Globus pallidus (tissue), 1 donor: ENCODE results near the gene MSRB1.
"Not testable (repeated sequence)": the region's sequence is repeated elsewhere in the genome, so short reads cannot be mapped to it uniquely, and the experiment has no call there.

Experiments
- DNase-seq: peaks from one replicate; pipeline ENCODE4 v3.0.0-alpha.2; 2015; ENCODE audit warnings: low spot score

The MSRB1 gene

DNA sequence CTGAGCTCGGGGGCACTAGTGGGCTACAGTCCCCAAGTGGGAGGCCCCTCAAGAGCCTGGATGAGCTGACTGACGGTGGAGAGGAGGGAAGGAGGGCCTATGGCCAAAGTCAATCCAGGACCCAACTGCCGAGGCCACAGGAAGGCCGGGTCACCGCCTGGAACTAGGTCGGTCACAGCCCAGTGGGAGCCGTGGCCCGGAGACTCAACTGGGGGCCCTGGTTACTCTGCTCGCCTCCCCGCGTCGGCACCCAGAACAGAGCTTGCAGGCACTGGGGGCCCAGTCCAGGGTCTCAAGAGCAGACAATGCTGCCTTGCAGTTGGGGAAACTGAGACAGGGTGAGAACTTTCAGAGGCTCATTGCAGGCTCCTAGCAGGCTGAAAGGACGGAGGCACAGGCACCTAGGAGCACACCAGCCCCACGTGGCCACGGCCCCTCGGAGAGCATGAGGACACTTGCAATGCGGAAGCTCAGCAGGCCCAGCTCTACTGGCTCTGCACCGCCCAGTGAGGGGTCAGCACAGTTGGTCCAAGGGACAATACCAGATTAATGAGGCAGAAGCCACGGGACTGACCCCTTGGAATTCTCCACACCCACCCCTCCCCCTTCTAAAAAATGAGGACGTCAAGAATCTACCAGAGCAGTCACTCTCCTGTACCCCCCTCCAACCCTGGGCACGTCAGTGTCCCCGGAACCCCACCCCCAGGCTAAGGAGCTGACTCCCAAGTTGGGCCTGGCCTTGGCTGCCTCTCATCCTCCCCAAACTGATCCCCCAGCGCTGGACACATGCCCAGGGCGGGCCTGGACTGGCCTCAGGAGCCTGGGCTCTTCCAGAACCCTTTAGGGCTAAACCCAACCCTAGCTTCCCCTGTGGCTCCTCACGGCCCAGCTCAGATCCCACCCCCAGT is 27.0 kb downstream of the MSRB1 start:
- DNase-seq = no peak

DNA sequence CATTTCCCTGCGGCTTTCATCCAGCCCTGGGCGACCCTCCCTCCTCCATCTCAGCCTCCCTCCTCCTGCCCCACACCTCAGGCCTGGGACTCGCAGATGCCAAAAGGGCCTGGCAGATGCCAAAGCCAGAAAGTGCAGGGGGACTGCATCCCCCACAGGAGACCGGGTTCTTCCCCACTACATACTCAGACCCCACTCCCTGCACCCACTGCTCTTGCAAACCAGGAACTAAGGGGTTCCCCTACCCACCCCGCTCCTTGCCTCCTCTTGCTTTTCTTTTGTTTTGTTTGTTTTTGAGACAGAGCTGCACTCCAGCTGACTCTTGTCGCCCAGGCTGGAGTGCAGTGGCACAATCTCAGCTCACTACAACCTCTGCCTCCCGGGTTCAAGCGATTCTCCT is 28.0 kb downstream of the MSRB1 start:
- no peak for DNase-seq

DNA sequence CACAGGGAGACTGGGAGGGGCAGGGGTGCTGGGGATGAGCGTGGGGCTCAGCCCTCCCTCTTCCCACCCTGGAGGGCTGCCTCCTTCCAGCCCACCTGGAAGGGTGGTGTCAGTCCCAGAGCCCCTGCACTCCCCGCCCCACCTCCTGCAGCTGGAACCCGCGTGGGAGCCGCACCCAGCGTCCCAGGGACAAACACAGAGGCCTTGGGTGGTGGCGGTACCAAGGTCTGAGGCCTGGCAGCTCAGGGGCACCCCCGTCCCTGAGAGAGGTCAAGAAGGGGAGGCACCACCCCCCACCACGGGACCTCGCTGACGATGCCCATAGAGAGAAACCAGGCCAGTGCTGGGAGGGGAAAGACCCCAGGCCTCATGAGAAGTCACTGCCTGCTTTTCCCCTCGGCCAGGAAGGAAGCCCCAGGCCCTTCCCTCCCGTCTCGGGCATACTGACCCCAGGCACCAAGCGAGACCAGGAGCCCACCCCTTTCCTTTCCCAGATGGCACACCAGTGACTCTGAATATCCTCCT is 28.9 kb downstream of the MSRB1 start:
- no peak for DNase-seq

DNA sequence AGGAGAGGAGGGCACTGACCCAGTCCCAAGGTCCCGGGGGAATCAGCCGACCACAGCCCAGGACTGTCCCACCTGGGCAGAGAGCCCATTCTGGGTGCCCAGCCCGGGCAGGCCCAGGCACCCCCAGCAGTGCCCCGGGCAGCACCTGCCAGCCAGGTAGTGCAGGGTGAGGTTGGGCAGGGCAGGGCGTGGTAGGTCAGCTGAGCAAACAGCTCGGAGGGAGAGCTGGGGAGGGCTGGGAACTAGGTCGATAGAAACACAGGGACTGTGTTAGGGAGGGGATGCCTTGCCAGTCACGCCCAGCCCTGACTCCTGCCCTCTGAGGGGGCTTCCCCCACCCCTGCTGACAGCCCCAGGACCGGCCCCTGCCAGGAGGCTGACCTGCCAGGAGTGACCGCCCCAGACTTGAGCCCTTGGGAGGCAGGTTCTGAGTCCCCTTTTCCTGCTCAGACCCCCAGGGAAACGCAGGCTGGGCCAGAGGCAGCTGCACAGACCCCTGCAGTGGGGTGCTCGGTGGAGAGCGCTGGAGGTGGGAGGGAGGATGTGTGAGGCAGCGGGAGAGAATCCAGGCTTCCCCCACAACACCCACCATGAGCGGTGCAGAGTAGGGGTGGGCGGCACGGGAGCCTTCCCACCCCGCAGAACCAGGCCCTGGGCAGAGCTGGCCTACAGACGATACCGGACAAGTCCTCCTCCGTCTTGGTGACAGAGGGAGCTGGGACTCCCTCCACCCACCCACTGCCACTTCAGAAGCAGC is 29.5 kb downstream of the MSRB1 start:
- DNase-seq = no peak

DNA sequence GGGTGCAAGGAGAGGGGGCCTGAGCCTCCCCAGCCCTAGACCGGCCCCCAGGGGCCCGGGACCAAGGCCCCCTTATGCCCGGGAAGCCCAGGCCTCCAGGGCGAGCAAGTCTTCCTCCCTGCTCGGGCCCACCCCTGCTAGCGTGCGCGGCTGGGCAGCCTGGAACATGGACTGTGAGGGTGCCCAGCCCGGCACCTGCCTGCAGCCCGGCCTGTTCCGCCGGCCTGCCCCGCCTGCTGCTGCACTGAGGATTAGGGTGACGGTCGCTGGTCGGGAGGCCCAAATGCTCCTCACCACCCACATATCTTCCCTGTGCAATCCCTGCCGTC is 30.8 kb downstream of the MSRB1 start:
- DNase-seq = no peak

DNA sequence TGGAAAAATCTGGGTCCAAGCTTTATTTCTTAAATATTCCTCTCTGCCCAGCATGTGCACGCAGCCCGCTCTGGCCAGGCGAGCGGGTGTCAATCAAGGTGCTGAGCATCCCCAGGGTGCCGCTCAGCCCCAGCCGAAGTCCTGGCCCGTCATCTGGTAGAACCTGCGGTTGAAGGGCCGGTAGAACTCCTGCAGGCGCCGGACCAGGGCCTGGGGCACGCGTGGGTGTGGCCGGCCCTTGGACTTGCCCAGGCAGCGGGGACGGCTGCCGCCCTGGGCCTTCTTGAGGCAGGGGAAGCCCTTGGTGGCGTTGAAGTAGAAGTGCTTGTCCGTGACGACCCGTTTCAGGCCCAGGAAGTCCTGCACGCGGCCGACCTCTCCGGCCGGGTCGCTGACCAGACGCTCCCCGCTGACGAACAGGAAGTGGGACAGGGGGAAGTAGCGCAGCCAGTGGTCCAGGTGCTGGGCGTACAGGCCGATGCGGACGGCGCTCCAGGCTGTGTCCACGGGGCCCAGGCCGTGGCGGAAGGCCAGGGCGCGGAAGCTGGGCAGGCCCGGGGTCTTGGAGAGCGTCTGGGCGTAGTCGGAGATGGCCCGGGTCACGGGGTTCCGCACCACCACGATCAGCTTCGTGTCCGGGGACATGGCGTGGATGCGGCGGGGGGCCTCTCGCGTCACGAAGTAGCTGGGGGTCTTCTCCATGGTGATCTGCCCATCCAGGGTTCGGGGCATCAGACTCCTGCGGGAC is 31.4 kb downstream of the MSRB1 start:
- DNase-seq = no peak

DNA sequence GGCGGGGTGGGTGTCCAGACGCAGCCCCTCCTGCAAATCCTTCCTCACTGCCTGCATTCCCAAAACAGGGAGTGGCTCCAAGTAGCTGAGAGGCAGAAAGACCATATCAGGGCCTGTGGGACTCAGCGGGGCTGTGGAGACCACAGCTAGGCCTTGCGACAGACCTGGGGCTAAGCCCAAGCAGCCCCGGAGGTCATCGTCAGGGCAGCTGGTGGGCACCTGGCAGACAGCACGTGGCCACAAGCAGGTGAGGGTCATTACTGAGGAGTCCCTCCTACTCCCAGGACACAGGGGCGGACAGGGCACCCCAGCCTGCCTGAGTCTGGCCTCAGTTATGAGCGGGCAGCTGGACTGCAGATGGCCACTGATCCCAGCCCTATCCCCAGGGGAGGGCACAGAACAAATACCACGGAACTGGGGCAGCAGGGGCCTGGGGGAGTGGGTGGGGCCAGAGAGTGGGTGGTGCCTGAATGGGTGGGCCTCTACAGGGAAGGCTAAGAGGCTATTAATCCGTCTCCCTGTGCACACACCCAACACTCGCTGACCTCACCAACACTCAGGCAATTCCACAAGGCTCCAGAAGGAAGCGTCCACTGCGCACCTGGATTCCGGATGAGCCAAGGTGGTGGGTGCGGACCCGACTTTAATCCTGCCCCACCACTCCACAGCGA is 33.3 kb downstream of the MSRB1 start:
- no peak for DNase-seq

DNA sequence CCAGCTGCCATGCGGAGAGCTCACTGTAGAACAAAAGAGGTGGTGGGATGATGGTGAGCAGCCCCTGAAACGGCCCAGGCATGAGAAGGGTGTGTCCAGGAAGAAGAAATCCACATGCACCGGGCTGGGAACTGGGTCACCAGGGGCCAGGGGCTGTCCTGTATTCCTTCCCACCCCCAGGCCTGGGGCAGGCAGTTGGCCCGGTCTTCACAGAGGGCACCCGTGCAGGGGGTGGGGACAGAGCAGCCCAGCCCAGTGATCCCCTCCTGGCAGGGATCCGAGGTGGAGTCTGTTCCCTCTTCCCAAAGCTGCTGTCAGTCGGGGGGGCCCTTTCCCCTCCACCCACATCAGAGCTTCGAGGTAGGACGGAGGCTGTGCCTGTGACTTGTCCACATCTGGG is 34.0 kb downstream of the MSRB1 start:
- no peak for DNase-seq

DNA sequence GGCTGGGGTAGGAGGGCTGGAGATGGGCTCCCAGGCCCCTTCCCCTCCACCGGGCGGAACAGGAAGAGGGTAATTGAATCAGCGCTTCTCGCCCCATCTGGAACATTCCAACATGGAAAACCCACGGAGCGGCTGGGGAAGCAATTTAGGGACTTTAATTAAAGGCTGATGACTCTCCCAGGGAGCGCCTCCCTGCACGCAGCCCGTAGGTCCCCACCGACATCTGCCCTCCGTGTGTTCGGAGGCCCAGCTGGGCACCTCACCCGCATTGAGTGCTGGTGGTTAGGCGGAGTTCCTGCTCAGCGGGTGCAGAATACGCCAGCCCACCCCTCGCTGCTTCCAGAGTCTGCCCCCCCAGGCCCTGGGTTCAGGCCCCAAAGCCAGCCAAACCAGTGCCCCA is 34.8 kb downstream of the MSRB1 start:
- no peak for DNase-seq

DNA sequence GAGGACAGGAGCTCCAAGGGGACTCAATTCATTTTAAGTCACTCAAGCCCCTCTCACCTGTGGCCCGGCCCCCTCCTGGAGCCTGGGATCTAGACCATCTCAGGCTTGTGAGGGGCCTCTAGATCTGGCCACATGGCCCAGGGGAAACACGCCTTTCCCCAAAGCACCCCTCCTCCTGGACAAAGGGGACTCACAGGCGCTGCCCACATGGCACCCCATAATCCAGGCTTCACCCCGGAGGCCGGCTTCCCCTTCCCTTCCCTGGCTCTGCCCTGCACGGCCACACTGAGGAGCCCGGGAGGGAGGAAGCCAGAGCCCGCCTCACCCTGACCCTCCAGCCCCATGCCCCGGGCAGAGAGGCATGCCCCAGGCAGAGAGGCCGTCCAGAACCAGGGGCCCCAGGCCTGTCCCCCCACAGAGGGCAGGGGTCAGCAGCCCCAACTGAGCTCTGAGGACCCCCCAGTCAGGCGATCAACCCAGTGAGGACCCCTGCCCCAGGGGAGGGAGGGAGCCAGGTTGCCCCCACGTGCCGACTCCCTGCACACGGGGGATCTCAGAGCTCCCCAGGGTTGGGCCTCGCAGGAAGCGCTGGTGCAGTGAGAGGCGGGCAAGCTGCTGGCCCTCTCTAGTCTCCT is 35.7 kb downstream of the MSRB1 start:
- no peak for DNase-seq

DNA sequence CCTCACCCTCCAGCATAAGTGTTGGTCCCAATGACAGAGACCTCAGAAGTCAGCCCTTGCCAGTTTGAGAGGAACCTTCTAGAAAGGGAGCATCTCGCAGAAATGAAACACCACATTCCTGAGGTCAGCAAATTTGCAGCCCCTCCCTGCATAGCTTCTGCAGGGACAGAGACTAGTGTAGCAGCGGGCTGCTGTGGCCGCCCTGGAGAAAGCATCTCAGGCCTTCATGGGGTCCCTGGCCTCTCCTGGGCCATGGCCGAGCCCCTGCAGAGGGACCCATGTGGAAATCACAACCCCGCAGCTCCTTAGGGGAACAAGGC is 36.2 kb downstream of the MSRB1 start:
- no peak for DNase-seq

DNA sequence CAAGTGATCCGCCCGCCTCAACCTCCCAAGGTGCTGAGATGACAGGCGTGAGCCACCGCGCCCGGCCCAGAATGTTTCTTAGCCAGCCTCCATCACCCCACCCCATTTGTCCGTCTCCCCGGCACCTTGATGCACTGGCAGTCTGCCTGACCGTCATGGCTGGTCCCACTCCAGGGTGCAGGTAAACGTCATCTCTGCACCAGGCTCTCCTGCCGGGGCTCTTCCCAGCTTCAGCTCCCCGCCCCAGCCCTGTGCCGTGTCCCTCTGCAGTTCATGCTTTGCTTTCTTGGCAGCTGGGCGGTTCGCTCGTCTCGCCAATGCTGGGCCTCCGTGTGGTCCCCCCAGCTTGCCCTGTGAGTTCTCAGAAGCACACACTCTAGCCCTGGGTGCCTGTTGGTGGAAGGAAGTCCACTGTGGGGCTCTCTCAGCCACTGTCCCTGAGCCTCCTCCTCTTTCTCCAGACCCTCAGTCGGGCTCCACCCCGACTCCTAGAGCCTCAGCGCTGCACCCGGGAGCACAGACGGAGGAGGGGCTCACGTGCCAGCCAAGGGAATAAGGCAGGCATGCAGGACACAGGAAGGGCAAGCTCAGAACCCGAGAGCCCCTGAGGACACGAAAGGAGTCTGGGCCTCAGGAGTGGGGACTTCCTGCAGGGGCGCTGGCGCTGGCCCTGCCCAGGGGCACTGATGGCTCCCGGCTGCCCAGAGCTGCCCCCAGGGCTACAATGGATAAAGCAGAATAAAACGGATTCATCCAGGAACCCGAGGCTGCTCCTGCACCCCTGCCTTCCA is 36.7 kb downstream of the MSRB1 start:
- DNase-seq = no peak

DNA sequence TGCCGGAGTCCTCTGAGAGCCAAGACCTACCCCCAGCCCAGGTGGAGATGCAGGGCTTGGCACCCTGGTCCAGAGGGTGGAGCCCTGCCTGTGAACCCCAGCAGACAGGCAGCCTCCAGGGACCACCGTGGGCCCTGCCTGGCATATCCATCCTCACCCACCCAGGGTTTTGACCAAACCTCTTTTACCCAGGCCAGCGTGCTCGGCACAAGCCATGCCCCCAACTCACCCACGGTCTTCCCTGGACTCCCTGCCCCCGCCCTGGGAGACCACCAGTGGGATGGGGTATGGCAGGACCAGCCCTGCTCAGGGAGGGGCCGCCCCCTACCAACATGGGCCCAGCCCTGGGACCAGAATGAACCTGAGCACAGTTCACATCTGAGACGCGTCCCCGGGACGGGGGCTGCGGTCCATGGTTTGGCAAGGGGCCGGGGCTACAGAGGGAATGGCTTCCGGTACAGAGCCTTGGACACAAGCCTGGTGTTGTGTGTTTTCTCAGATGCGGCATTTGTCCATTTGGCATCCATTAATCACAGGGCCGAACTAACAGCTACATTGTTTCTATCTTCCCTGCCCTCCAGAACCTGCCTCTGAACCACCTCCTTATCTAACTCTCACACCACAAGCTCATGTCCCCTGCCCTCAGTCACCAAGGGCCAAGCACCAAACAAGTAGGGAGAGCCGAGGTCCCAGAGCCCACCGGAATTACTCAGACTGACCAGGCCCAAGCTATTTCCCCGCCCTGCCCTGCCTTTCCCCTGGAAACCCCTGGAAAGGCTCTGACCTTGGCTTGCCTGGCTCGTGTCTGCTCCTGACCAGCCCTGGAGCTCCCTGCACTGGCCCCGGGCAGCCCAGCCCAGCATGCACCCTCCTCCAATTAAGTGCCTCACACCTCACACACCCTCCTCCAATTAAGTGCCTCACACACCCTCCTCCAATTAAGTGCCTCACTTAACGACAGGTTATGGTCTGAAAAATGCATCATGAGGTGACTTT is 38.9 kb downstream of the MSRB1 start:
- DNase-seq = no peak

DNA sequence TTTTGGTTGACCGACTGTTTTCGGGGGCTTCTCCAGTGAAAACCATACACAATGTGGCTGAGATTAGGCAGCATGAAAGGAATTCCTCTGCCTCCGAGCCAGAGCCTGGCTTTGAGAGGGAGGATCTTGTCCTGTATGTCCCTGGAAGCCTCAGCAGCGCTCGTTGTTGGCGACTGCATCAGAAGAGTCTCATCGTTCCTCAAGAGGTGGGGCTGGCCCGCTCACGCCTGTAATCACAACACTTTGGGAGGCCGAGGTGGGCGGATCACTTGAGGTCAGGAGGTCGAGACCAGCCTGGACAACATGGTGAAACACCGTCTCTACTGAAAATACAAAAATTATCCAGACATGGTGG is 39.8 kb downstream of the MSRB1 start:
- DNase-seq = no peak

DNA sequence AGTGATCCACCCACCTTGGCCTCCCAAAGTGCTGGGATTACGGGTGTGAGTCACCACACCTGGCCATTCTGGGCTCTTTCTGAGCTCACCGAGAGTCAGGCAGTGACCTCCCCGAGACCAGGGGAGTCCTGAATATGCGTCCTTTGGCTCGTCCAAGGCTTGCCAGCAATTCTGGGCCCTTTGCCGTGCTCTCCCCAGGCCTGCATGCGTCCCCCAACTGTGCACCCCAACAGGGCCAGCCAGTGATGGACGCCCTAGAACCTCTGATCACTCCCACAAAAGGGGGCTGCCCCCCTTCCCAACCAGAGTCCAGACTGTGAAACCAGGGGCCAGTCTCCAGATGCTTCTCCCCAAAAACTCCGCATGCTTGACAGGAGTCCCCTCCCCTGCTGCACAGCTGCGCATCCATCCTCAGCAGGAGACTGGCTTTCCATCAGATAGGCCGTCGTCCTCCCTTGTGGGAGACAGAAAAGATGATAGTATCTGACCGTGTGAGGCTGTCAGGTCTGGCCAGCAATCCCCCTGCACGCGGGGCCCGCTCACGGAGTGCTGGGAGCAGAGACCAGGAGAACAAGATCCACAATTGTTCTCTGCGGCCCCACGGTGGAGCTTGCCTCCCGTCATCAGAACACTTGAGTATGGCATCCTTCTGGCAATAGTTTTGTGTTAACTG is 40.3 kb downstream of the MSRB1 start:
- DNase-seq = no peak

DNA sequence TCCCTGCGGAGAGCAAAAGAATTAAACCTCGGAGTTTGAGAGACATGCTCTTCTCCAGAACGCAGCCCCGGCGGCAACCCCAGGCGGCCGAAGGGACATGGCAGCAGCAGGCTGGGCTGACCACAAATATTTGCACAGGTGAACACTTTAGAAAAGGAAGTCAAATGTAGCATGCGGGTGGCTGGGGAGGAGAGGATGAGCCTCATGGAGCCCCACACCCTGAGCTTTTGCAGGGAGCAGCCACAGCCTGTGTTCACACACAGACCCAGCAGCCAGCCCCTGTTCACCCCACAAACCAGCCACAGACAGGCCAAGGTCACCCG is 42.6 kb downstream of the MSRB1 start:
- no peak for DNase-seq

DNA sequence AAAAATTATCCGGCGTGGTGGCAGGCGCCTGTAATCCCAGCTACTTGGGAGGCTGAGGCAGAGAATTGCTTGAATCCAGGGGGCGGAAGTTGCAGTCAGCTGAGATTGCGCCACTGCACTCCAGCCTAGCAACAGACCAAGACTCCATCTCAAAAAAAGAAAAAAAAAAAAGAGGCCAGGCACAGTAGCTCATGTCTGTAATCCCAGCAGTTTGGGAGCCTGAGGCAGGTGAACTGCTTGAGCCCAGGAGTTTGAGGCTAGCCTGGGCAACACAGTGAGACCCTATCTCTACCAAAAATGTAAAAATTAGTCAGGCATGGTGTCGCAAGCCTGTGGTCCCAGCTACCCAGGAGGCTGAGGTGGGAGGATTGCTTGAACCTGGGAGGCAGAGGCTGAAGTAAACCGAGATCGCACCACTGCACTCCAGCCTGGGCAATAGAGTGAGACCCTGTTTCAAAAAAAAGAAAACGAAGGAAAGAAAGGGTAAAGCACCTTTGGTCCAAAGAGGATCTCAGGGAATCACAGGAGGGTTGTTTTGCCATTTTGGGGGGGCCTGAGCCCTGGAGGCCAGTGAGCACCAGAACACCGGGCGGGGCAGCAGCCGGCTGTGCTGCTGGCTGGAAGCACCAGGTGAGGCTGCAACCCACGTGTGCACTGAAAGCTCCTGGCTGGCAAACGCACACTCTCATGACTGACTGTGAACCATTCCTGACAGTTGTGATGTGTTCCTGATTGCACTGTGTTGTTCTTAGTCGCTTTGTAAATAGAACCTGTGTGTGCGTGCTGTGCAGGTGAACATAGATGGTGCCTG is 43.2 kb downstream of the MSRB1 start:
- no peak for DNase-seq

DNA sequence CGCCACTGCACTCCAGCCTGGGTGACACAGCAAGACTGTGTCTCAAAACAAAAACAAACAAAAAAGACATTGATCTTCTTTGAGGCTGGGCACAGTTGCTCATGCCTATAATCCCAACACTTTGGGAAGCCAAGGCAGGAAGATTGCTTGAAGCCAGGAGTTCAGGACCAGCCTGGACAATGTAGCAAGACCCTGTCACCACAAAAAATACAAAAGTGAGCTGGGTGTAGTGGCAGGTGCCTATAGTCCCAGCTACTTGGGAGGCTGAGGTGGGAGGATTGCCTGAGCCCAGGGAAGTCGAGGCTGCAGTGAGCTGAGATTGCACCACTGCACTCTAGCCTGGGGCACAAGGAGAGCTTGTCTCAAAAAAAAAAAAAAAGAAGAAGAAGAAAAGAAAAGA is 45.3 kb downstream of the MSRB1 start:
- not testable (repeated sequence) for DNase-seq
